Measurements from ENCODE around the gene ANKRD66. TPM values are rescaled to one million over a fixed set of nuclear protein-coding genes. Genes with fewer than 3 reads are reported as not detected.

Gene ANKRD66
- total and polyA plus RNA-seq, 2 of the 4 experiments (the other 2 are of a cell fraction): not detected

DNA sequence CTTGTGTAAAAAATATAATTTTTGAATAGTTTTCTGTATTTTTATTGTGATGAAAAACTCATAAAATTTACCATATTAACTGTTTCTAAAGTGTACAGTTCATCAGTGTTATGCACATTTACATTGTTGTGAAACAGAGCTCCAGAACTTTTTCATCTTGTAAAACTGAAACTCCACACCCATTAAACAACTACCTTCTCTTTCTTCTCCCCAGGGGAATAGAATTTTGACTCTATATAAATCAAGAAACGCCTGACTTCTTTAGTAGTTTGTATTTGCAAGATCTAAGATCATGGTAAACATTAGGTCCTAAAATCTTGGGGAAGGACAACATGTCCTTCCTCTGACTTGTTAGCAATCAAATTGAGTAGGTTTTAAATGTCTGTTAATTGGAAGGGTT lies 9.1 kb downstream of the ANKRD66 start:
- no peak overlapping the region for H3K56ac ChIP-seq (ENCODE audit: extremely low read depth, insufficient read depth, low read length)
- H2BK15ac ChIP-seq (ENCODE audit: low read depth, low read length): no peak overlapping the region
- H4K20me1 ChIP-seq (ENCODE audit: insufficient read depth, low read length): no peaks in the 10 kb centered on the region
- H3K4me1 ChIP-seq (ENCODE audit: control insufficient read depth, insufficient read depth, low read length): no peaks in the 10 kb centered on the region
- TF ChIP-seq, protein P1, sequence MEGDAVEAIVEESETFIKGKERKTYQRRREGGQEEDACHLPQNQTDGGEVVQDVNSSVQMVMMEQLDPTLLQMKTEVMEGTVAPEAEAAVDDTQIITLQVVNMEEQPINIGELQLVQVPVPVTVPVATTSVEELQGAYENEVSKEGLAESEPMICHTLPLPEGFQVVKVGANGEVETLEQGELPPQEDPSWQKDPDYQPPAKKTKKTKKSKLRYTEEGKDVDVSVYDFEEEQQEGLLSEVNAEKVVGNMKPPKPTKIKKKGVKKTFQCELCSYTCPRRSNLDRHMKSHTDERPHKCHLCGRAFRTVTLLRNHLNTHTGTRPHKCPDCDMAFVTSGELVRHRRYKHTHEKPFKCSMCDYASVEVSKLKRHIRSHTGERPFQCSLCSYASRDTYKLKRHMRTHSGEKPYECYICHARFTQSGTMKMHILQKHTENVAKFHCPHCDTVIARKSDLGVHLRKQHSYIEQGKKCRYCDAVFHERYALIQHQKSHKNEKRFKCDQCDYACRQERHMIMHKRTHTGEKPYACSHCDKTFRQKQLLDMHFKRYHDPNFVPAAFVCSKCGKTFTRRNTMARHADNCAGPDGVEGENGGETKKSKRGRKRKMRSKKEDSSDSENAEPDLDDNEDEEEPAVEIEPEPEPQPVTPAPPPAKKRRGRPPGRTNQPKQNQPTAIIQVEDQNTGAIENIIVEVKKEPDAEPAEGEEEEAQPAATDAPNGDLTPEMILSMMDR (conservative IDR thresholded peaks at IDR 0.05; ENCODE audit: low read depth, low read length): no peak
- TF ChIP-seq, protein P2, sequence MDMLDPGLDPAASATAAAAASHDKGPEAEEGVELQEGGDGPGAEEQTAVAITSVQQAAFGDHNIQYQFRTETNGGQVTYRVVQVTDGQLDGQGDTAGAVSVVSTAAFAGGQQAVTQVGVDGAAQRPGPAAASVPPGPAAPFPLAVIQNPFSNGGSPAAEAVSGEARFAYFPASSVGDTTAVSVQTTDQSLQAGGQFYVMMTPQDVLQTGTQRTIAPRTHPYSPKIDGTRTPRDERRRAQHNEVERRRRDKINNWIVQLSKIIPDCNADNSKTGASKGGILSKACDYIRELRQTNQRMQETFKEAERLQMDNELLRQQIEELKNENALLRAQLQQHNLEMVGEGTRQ (IDR thresholded peaks at IDR 0.05; ENCODE audit: low read depth, low read length): no peak
- no peak for TF ChIP-seq POLR2A (IDR thresholded peaks at IDR 0.05; ENCODE audit: low read depth, low read length)
- BruUV-seq (replicated peaks): no TSS peak
- H3K9me3 ChIP-seq (ENCODE audit: control insufficient read depth, insufficient read depth, low read length): no peaks in the 10 kb centered on the region
- H3K79me1 ChIP-seq (ENCODE audit: low read depth in 1 of 2, low read length in 2 of 2): no peaks in the 10 kb centered on the region
- H2AK9ac ChIP-seq (replicated peaks; ENCODE audit: low read depth, low read length, poor library complexity): no peak overlapping the region
- no peak overlapping the region for H2BK20ac ChIP-seq (ENCODE audit: low read depth, low read length)
- no peak overlapping the region for H2BK120ac ChIP-seq (ENCODE audit: low read depth, low read length)
- DNase-seq (no peak), ATAC-seq (ENCODE audit: low read depth) (no peak)
- dilution Hi-C loops (cut with HindIII; ENCODE audit: low sequenced_read_pairs, unreplicated experiment) (no loop called here), in situ Hi-C loops (cut with MboI; ENCODE audit: low sequenced_read_pairs) (no loop called here), intact Hi-C loops (cut with micrococcal nuclease) (no loop called here)
- POLR2A ChIA-PET (ENCODE audit: unreplicated experiment): no interaction called here
- H3K4me3 ChIP-seq (ENCODE audit: insufficient read depth, low read depth, low read length): no peak overlapping the region
- no peaks in the 10 kb centered on the region for H3K27me3 ChIP-seq (ENCODE audit: control insufficient read depth, insufficient read depth, low read length)
- H3K4ac ChIP-seq (ENCODE audit: low read depth, low read length): no peak overlapping the region
- H2AFZ ChIP-seq (replicated peaks; ENCODE audit: low read length, poor library complexity): no peak overlapping the region
- no peak overlapping the region for H3K27ac ChIP-seq (ENCODE audit: insufficient read depth, low read length)
- no peak overlapping the region for H2BK5ac ChIP-seq (ENCODE audit: low read depth, low read length, poor library complexity, severe bottlenecking)
- CTCF ChIA-PET: no interaction called here
- no peak overlapping the region for H2AK5ac ChIP-seq (ENCODE audit: low read depth, low read length)
- H4K8ac ChIP-seq (ENCODE audit: low read depth in 2 of 2, low read length in 2 of 2): no peak overlapping the region
- no peak overlapping the region for H3K4me2 ChIP-seq (ENCODE audit: low read depth, low read length)
- H3K9me1 ChIP-seq (ENCODE audit: insufficient read depth, low read length): no peaks in the 10 kb centered on the region
- H4K5ac ChIP-seq (ENCODE audit: low read depth, low read length): no peak overlapping the region
- H4K91ac ChIP-seq (ENCODE audit: insufficient read depth, low read depth, low read length): no peak overlapping the region
- H3K23ac ChIP-seq (ENCODE audit: low read depth, low read length): no peak overlapping the region
- H3K9ac ChIP-seq (ENCODE audit: low read depth, low read length): no peak overlapping the region
- no peaks in the 10 kb centered on the region for H3K36me3 ChIP-seq (ENCODE audit: control insufficient read depth, insufficient read depth, low read length)
- no peak overlapping the region for H3K14ac ChIP-seq (replicated peaks; ENCODE audit: low read depth, low read length)
- WGBS, 2 experiments (ENCODE audit: extremely low coverage in 2 of 2, insufficient read length in 1 of 2): no CpG with 5 or more reads among the region's 1 CpG
- no peak overlapping the region for H3K18ac ChIP-seq (ENCODE audit: low read depth, low read length)
